Astrocyte (in vitro differentiated cells and primary cell): ENCODE measurements around the gene CSNK1A1. TPM values are rescaled to one million over a fixed set of nuclear protein-coding genes. Genes with fewer than 3 reads are reported as not detected.
A peak's percentile ranks its signal among the peaks of the same experiment; 100 is the strongest.

ENCODE experiments used
- DNase-seq: peaks from one replicate; pipeline ENCODE4 v3.0.0-alpha.2; 2010; ENCODE audit warnings: low read depth
- FAIRE-seq: peaks from 2 replicates; lab custom pipeline; 2011; peaks lifted over from hg19 to GRCh38; lab: Jason Lieb, UNC
- H2AFZ ChIP-seq: 2 replicates; pipeline ENCODE4 v1.6.0; 2012; ENCODE audit warnings: low read depth, low read length, inconsistent platforms
- H3K27ac ChIP-seq: 2 replicates; pipeline ENCODE4 v1.5.1; 2011; ENCODE audit warnings: low read depth, low read length, inconsistent platforms
- H3K27me3 ChIP-seq: 2 replicates; pipeline ENCODE4 v1.6.0; 2011; ENCODE audit warnings: low read length, inconsistent platforms; ENCODE audit not compliant: insufficient read depth
- H3K36me3 ChIP-seq: 2 replicates; pipeline ENCODE4 v1.5.1; 2011; ENCODE audit warnings: low read length, inconsistent platforms; ENCODE audit not compliant: insufficient read depth
- H3K4me1 ChIP-seq: 2 replicates; pipeline ENCODE4 v1.5.1; 2011; ENCODE audit warnings: low read length, inconsistent platforms; ENCODE audit not compliant: insufficient read depth
- H3K4me2 ChIP-seq: 2 replicates; pipeline ENCODE4 v1.6.0; 2012; ENCODE audit warnings: low read length, inconsistent platforms
- H3K4me3 ChIP-seq: 2 replicates; pipeline ENCODE4 v1.5.1; 2011; ENCODE audit warnings: low read depth, mild to moderate bottlenecking, low read length, inconsistent platforms; ENCODE audit not compliant: insufficient read depth
- H3K79me2 ChIP-seq: 2 replicates; pipeline ENCODE4 v1.6.0; 2012; ENCODE audit warnings: mild to moderate bottlenecking, low read length, inconsistent platforms; ENCODE audit not compliant: insufficient read depth
- H3K9ac ChIP-seq: 2 replicates; pipeline ENCODE4 v1.6.0; 2012; ENCODE audit warnings: mild to moderate bottlenecking, low read length, inconsistent platforms
- H3K9me3 ChIP-seq: 2 replicates; pipeline ENCODE4 v1.5.1; 2012; ENCODE audit warnings: low read depth, mild to moderate bottlenecking, low read length, inconsistent platforms; ENCODE audit not compliant: insufficient read depth
- H4K20me1 ChIP-seq: 2 replicates; pipeline ENCODE4 v1.6.0; 2012; ENCODE audit warnings: low read length, inconsistent platforms; ENCODE audit not compliant: insufficient read depth
- H3K27ac Mint-ChIP-seq: one replicate; pipeline ENCODE4 v1.8.0; 2021; ENCODE audit warnings: mild to moderate bottlenecking, mixed read lengths; ENCODE audit not compliant: unreplicated experiment
- H3K27me3 Mint-ChIP-seq: one replicate; pipeline ENCODE4 v1.8.0; 2021; ENCODE audit warnings: low read depth, mixed read lengths; ENCODE audit not compliant: unreplicated experiment
- H3K36me3 Mint-ChIP-seq: one replicate; pipeline ENCODE4 v1.8.0; 2021; ENCODE audit warnings: low read depth, mixed read lengths; ENCODE audit not compliant: unreplicated experiment
- H3K4me1 Mint-ChIP-seq: one replicate; pipeline ENCODE4 v1.8.0; 2021; ENCODE audit warnings: low read depth, mixed read lengths; ENCODE audit not compliant: unreplicated experiment
- H3K4me3 Mint-ChIP-seq: one replicate; pipeline ENCODE4 v1.8.0; 2021; ENCODE audit warnings: mild to moderate bottlenecking, moderate library complexity, mixed read lengths; ENCODE audit not compliant: unreplicated experiment
- H3K9me3 Mint-ChIP-seq: one replicate; pipeline ENCODE4 v1.8.0; 2021; ENCODE audit warnings: mild to moderate bottlenecking, mixed read lengths; ENCODE audit not compliant: unreplicated experiment
- EZH2 ChIP-seq: IDR thresholded peaks from 2 replicates; pipeline ENCODE4 v1.6.1; 2012; ENCODE audit warnings: mild to moderate bottlenecking, low read length, inconsistent platforms; ENCODE audit not compliant: insufficient read depth
- total RNA-seq: library from RNA; stranded (reverse); gene quantifications from 2 replicates; pipeline ENCODE4 v1.2.1, GENCODE V29; 2021
- TF ChIP-seq, protein P1 (sequence below): IDR thresholded peaks from 2 replicates; pipeline ENCODE4 v1.5.1; 2011; ENCODE audit warnings: low read depth, mild to moderate bottlenecking, inconsistent platforms, low read length, moderate library complexity; ENCODE audit not compliant: insufficient read depth

The CSNK1A1 gene
- total RNA-seq, 1 donor from 2014 or later, result 384 TPM

DNA sequence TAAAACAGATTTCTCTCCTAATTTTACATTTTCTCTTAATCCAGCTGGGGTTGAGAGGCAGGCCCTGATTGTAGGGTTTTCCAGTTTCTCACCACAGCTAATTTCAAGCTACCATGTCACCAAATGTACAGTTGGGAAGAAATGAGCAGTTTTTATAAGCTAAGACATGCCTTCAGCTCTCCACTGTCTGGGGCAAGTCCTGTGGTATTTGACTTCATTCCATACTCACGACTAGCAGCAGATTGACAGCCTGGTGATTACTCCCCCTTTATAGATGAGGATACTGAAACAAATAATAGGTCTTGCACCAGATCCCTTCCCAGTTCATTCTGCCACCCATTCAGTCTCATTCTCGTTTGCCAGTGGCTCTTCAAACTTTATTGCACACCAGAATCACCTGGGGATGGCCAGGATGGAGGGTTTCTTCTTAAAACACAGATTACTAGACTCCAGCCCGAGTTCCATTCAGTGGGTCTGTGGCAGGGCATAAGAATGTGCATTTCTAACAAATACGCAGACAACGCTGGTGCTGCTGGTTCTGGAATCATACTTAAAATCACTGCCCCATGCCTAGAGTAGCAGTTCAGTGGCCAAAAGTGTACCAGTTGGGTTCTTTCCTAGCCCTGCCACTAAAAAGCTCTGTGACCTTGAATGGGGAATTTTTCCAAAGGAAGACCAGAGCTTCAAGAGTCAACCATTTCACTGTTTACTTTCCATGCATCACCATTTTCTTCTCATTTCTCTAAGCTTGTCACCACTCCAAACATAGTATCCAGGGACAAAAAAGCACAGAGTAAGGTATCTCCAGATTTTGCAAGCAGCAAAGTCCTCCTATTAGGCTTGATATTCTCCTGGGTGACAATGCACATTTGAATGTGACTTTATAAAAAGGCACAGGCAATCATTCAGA lies 64.3 kb downstream of the CSNK1A1 start:
- TF ChIP-seq, protein P1, sequence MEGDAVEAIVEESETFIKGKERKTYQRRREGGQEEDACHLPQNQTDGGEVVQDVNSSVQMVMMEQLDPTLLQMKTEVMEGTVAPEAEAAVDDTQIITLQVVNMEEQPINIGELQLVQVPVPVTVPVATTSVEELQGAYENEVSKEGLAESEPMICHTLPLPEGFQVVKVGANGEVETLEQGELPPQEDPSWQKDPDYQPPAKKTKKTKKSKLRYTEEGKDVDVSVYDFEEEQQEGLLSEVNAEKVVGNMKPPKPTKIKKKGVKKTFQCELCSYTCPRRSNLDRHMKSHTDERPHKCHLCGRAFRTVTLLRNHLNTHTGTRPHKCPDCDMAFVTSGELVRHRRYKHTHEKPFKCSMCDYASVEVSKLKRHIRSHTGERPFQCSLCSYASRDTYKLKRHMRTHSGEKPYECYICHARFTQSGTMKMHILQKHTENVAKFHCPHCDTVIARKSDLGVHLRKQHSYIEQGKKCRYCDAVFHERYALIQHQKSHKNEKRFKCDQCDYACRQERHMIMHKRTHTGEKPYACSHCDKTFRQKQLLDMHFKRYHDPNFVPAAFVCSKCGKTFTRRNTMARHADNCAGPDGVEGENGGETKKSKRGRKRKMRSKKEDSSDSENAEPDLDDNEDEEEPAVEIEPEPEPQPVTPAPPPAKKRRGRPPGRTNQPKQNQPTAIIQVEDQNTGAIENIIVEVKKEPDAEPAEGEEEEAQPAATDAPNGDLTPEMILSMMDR, result no peak
- no peak for TF ChIP-seq EZH2
- H3K4me1 ChIP-seq, result peaks cover 33% of the 10 kb centered on the region
- Mint-ChIP-seq H3K27ac (peak overlapping the region; percentile 100), H3K4me3 (no peak overlapping the region), H3K4me1 (peaks cover 44% of the 10 kb centered on the region), H3K27me3 (no peaks in the 10 kb centered on the region), H3K9me3 (no peaks in the 10 kb centered on the region), H3K36me3 (no peaks in the 10 kb centered on the region)
- FAIRE-seq (no peak), DNase-seq (peak; percentile 75)
- H3K36me3 ChIP-seq, result no peaks in the 10 kb centered on the region
- H3K4me3 ChIP-seq, result no peak overlapping the region
- no peak overlapping the region for H2AFZ ChIP-seq
- H4K20me1 ChIP-seq, result no peaks in the 10 kb centered on the region
- H3K79me2 ChIP-seq, result no peaks in the 10 kb centered on the region
- H3K27me3 ChIP-seq, result no peaks in the 10 kb centered on the region
- no peaks in the 10 kb centered on the region for H3K9me3 ChIP-seq
- peak overlapping the region; percentile 69 for H3K4me2 ChIP-seq
- H3K27ac ChIP-seq, result peak overlapping the region; percentile 98
- peak overlapping the region; percentile 82 for H3K9ac ChIP-seq

DNA sequence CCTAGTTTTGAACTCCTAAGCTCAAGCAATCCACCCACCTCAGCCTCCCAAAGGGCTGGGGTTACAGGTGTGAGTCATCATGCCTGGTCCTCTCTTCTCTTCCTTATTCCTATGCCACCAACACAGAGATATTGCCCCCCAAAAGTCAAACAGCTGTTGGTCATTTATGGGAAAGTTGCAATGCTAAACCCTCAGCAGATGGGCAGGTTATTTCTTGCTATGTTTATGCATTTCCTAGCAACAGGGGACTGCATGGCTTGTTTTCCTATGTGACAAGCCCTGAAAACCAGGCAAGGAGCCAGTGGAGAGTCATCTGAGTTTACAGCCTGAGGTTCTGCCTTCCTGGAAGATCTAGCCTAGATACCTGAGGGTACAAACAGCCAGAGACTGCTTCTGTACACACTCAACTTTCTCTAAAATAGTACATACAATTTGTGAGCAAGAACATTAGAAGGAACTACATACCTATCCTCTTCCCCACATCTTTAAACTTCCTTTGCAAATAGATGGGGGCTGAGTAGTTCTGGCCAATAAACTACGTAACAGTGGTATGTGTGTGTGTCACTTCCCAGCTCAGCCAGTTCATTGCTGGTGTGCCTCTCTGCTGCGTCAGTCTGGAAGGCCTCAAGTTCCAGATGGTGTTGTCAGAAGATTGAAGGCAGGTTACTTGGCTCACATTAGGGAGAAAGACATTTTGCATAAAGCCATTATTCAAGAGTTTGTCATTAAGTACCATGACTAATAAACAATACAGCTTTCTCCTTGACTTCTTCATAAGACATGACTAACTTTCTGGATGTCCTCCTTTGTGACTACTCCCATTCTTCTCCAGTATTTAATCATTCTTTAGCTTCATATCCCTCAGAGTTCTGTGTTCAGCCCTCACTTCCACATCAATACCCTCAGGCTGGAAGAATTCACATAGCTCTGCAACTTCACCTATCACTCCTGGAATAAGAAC lies 65.3 kb downstream of the CSNK1A1 start:
- Mint-ChIP-seq H3K27ac (peak overlapping the region; percentile 100), H3K36me3 (no peaks in the 10 kb centered on the region), H3K4me3 (peak overlapping the region; percentile 22), H3K9me3 (no peaks in the 10 kb centered on the region), H3K27me3 (no peaks in the 10 kb centered on the region), H3K4me1 (peaks cover 40% of the 10 kb centered on the region)
- no peak overlapping the region for H3K4me3 ChIP-seq
- H3K27ac ChIP-seq, result peak overlapping the region; percentile 98
- H2AFZ ChIP-seq, result no peak overlapping the region
- peak overlapping the region; percentile 82 for H3K9ac ChIP-seq
- TF ChIP-seq, protein P1, result no peak
- TF ChIP-seq EZH2, result no peak
- H3K36me3 ChIP-seq, result no peaks in the 10 kb centered on the region
- H3K4me1 ChIP-seq, result peaks cover 33% of the 10 kb centered on the region
- DNase-seq, result peak; percentile 100
- H3K79me2 ChIP-seq, result no peaks in the 10 kb centered on the region
- no peaks in the 10 kb centered on the region for H3K9me3 ChIP-seq
- H4K20me1 ChIP-seq, result no peaks in the 10 kb centered on the region
- peak; percentile 78 for FAIRE-seq
- H3K27me3 ChIP-seq, result no peaks in the 10 kb centered on the region
- H3K4me2 ChIP-seq, result peak overlapping the region; percentile 69
